Transverse colon (tissue), 4 donors: ENCODE data around the gene AKT1. TPM values are rescaled to one million over a fixed set of nuclear protein-coding genes. Genes with fewer than 3 reads are reported as not detected.

Experiments used
- DNase-seq: peaks from one replicate; pipeline ENCODE4 v3.0.0-alpha.2; 2019
- H3K27ac ChIP-seq, 4 donors: fragments of 200-600 bp; sonication (generic); 2 replicates each; pipeline ENCODE4 v1.5.1; 2016 to 2018; ENCODE audit warnings: inconsistent platforms in 4 of 4
- H3K27me3 ChIP-seq: fragments of 200-600 bp; sonication (generic); 2 replicates; pipeline ENCODE4 v1.5.1; 2017; ENCODE audit warnings: inconsistent platforms
- H3K36me3 ChIP-seq, 4 donors: fragments of 200-600 bp; sonication (generic); 2 replicates each; pipeline ENCODE4 v1.5.1; 2017 to 2019; ENCODE audit warnings: inconsistent platforms in 4 of 4
- H3K4me1 ChIP-seq, 4 donors: fragments of 200-600 bp; sonication (generic); 2 replicates each; pipeline ENCODE4 v1.5.1; 2017 to 2020; ENCODE audit warnings: inconsistent platforms in 4 of 4
- H3K4me3 ChIP-seq, 4 donors: fragments of 200-600 bp; sonication (generic); 1 replicate in 1 of 4; 2 replicates in 3 of 4; pipeline versions ENCODE4 v1.5.1 to v1.6.1; 2017 to 2019; ENCODE audit warnings: inconsistent platforms in 4 of 4
- H3K9me3 ChIP-seq, 2 donors: fragments of 200-600 bp; sonication (generic); 2 replicates each; pipeline ENCODE4 v1.5.1; 2017 to 2019; ENCODE audit warnings: inconsistent platforms in 2 of 2
- EP300 ChIP-seq: sonication (generic); formaldehyde crosslinking; IDR thresholded peaks from one replicate; pipeline ENCODE4 v1.6.1; 2017; ENCODE audit warnings: antibody characterized with exemption, low read depth
- POLR2A ChIP-seq: fragments of 450-650 bp; IDR thresholded peaks from one replicate; pipeline ENCODE4 v1.6.1; 2016; ENCODE audit warnings: antibody characterized with exemption, mild to moderate bottlenecking, moderate library complexity
- POLR2AphosphoS5 ChIP-seq, 3 donors: sonication (generic); formaldehyde crosslinking; IDR thresholded peaks; one replicate each; pipeline ENCODE4 v1.6.1; 2016; ENCODE audit warnings: antibody characterized with exemption in 3 of 3
- WGBS, 2 donors: methylation state at CpG; one replicate each; pipeline ENCODE4 v1.1.5; 2018; ENCODE audit warnings: low coverage in 1 of 2; 5-methylcytosine and 5-hydroxymethylcytosine counted together
- in situ Hi-C, 4 donors: fragments of 200-750 bp; cut with MboI; loops; one replicate each; pipeline versions ENCODE4 v1.15.0 to v1.15.1; 2017; ENCODE audit warnings: low sequenced_read_pairs in 3 of 4, low pct_ligation_motif_present in 1 of 4, low pct_unique_long_range_greater_than_20kb in 1 of 4
- intact Hi-C: fragments of 100-400 bp; cut with DNase I; formaldehyde crosslinking; loops from one replicate; pipeline ENCODE4 v1.15.1; 2023; ENCODE audit warnings: low total_unique reads
- total RNA-seq, 4 donors: library from RNA; depleted of rRNA; stranded (reverse); fragments of >200 nt; gene quantifications; one replicate each; pipeline ENCODE4 v1.1.0, GENCODE V29; 2016
- TF ChIP-seq, protein P1 (sequence below), 5 experiments: fragments of 200-600 bp in 3 of 5; fragments of 450-650 bp in 2 of 5; sonication (generic) in 3 of 5; IDR thresholded peaks; 1 replicate in 2 of 5; 2 replicates in 3 of 5; pipeline ENCODE4 v1.5.1; 2016 to 2017; ENCODE audit warnings: antibody characterized with exemption in 5 of 5, inconsistent platforms in 3 of 5, mild to moderate bottlenecking in 2 of 5, moderate library complexity in 1 of 5

Gene AKT1
- total RNA-seq, 4 donors from 2014 or later = 85.4 to 310 (median 136) TPM

- DNase-seq = no peak
- no peak overlapping the region for H3K4me3 ChIP-seq
- intact Hi-C loops = no loop called here
- TF ChIP-seq POLR2A (no peak), POLR2AphosphoS5 (IDR thresholded peaks at IDR 0.05) (no peak), EP300 (no peak)
- TF ChIP-seq, protein P1, sequence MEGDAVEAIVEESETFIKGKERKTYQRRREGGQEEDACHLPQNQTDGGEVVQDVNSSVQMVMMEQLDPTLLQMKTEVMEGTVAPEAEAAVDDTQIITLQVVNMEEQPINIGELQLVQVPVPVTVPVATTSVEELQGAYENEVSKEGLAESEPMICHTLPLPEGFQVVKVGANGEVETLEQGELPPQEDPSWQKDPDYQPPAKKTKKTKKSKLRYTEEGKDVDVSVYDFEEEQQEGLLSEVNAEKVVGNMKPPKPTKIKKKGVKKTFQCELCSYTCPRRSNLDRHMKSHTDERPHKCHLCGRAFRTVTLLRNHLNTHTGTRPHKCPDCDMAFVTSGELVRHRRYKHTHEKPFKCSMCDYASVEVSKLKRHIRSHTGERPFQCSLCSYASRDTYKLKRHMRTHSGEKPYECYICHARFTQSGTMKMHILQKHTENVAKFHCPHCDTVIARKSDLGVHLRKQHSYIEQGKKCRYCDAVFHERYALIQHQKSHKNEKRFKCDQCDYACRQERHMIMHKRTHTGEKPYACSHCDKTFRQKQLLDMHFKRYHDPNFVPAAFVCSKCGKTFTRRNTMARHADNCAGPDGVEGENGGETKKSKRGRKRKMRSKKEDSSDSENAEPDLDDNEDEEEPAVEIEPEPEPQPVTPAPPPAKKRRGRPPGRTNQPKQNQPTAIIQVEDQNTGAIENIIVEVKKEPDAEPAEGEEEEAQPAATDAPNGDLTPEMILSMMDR (IDR thresholded peaks at IDR 0.05) = no peak
- H3K36me3 ChIP-seq = no peaks in the 10 kb centered on the region
- WGBS, 2 donors = 87% methylated on average over 10 of the region's 10 CpGs; no CpG with 5 or more reads in 1 of the 2 donors
- no peaks in the 10 kb centered on the region for H3K27me3 ChIP-seq
- no peak overlapping the region for H3K27ac ChIP-seq
- peaks cover 3 to 8% (median 3%) of the 10 kb centered on the region in 4 donors for H3K4me1 ChIP-seq
- H3K9me3 ChIP-seq = no peaks in the 10 kb centered on the region
- in situ Hi-C loops = no loop called here
These were observed 11.3 kb upstream of the AKT1 start for GRCh38 chr14:104806625-104807465.

- no peaks in the 10 kb centered on the region for H3K9me3 ChIP-seq
- no peak overlapping the region for H3K27ac ChIP-seq
- no peak overlapping the region for H3K4me3 ChIP-seq
- no peak for DNase-seq
- 75 to 76% methylated on average over 5 to 14 of the region's 14 CpGs for WGBS, 2 donors
- H3K4me1 ChIP-seq = peaks cover 9 to 16% (median 11%) of the 10 kb centered on the region in 4 donors
- intact Hi-C loops = no loop called here
- no peaks in the 10 kb centered on the region for H3K27me3 ChIP-seq
- in situ Hi-C loops = no loop called here
- no peaks in the 10 kb centered on the region for H3K36me3 ChIP-seq
- TF ChIP-seq EP300 (no peak), POLR2A (no peak), POLR2AphosphoS5 (IDR thresholded peaks at IDR 0.05) (no peak)
- TF ChIP-seq, protein P1 (IDR thresholded peaks at IDR 0.05) = no peak
These were observed 10.5 kb upstream of the AKT1 start for GRCh38 chr14:104805941-104806624.

- no peaks in the 10 kb centered on the region for H3K9me3 ChIP-seq
- H3K36me3 ChIP-seq = no peaks in the 10 kb centered on the region
- no peak overlapping the region for H3K27ac ChIP-seq
- H3K4me3 ChIP-seq = no peak overlapping the region
- TF ChIP-seq POLR2A = no peak
- TF ChIP-seq, protein P1 (IDR thresholded peaks at IDR 0.05) = no peak
- TF ChIP-seq EP300 = no peak
- no peak for TF ChIP-seq POLR2AphosphoS5 (IDR thresholded peaks at IDR 0.05)
- H3K4me1 ChIP-seq = peaks cover 9 to 17% (median 12%) of the 10 kb centered on the region in 4 donors
- intact Hi-C loops (no loop called here), in situ Hi-C loops (no loop called here)
- 48% methylated on average over 3 of the region's 3 CpGs; no CpG with 5 or more reads in 1 of the 2 donors for WGBS, 2 donors
- no peaks in the 10 kb centered on the region for H3K27me3 ChIP-seq
- no peak for DNase-seq
These were observed 9.8 kb upstream of the AKT1 start for GRCh38 chr14:104805326-104805678.
